Esophagus muscularis mucosa (tissue), 4 donors: Measurements from ENCODE around the gene CDH2. TPM values are rescaled to one million over a fixed set of nuclear protein-coding genes. Genes with fewer than 3 reads are reported as not detected.

ENCODE experiments used
- DNase-seq: peaks from one replicate; pipeline ENCODE4 v3.0.0-alpha.2; 2017; ENCODE audit errors: extremely low spot score
- H3K27ac ChIP-seq, 4 donors: fragments of 200-600 bp; sonication (generic); replicated peaks in 1 of 4; 1 replicate in 3 of 4; 2 replicates in 1 of 4; pipeline ENCODE4 v1.5.1; 2016 to 2019; ENCODE audit warnings: mild to moderate bottlenecking in 1 of 4
- H3K27me3 ChIP-seq, 4 donors: fragments of 200-600 bp; sonication (generic); one replicate each; pipeline versions ENCODE4 v1.5.1 to v1.6.0; 2016 to 2019
- H3K36me3 ChIP-seq, 4 donors: fragments of 200-600 bp; sonication (generic); one replicate each; pipeline ENCODE4 v1.5.1; 2016 to 2019
- H3K4me1 ChIP-seq, 4 donors: fragments of 200-600 bp; sonication (generic); one replicate each; pipeline ENCODE4 v1.5.1; 2016 to 2019
- H3K4me3 ChIP-seq, 4 donors: fragments of 200-600 bp; sonication (generic); 1 replicate in 2 of 4; 2 replicates in 2 of 4; pipeline ENCODE4 v1.5.1; 2016 to 2019; ENCODE audit warnings: mild to moderate bottlenecking in 4 of 4, moderate library complexity in 1 of 4
- H3K9me3 ChIP-seq, 4 donors: fragments of 200-600 bp; sonication (generic); 1 replicate in 3 of 4; 2 replicates in 1 of 4; pipeline ENCODE4 v1.5.1; 2016 to 2019
- CTCF ChIP-seq, 3 experiments: fragments of 200-600 bp in 2 of 3; fragments of 450-650 bp in 1 of 3; sonication (generic) in 2 of 3; IDR thresholded peaks; one replicate each; pipeline ENCODE4 v1.5.1; 2017 to 2019; ENCODE audit warnings: antibody characterized with exemption in 3 of 3, mild to moderate bottlenecking in 2 of 3, moderate library complexity in 1 of 3
- EP300 ChIP-seq: sonication (generic); formaldehyde crosslinking; IDR thresholded peaks from one replicate; pipeline ENCODE4 v1.6.1; 2017; ENCODE audit warnings: antibody characterized with exemption
- POLR2A ChIP-seq: fragments of 450-650 bp; IDR thresholded peaks from one replicate; pipeline ENCODE4 v1.6.1; 2017; ENCODE audit warnings: antibody characterized with exemption, moderate library complexity, mild to moderate bottlenecking, low read depth
- POLR2AphosphoS5 ChIP-seq, 2 donors: sonication (generic); formaldehyde crosslinking; IDR thresholded peaks; one replicate each; pipeline ENCODE4 v1.6.1; 2017; ENCODE audit warnings: antibody characterized with exemption in 2 of 2
- WGBS: methylation state at CpG from one replicate; pipeline ENCODE4 v1.1.5; 2018; 5-methylcytosine and 5-hydroxymethylcytosine counted together
- intact Hi-C: fragments of 100-400 bp; cut with DNase I; formaldehyde crosslinking; loops from one replicate; pipeline ENCODE4 v1.15.1; 2023
- total RNA-seq, 4 donors: library from RNA; depleted of rRNA; stranded (reverse); fragments of >200 nt; gene quantifications; one replicate each; pipeline versions ENCODE4 v1.1.0 to v1.2.1, GENCODE V29; 2016

CDH2 gene
- total RNA-seq, 4 donors from 2014 or later, result 10.9 to 17.4 (median 13.6) TPM

- WGBS, result 73% methylated on average over 4 of the region's 4 CpGs
These were observed 24.1 kb upstream of the CDH2 start for GRCh38 chr18:28201056-28201455.

GRCh38 chr18:28198620-28199019, 21.7 kb upstream of the CDH2 start:
- no peak overlapping the region for H3K4me3 ChIP-seq
- intact Hi-C loops, result no loop called here
- no peaks in the 10 kb centered on the region for H3K36me3 ChIP-seq
- TF ChIP-seq POLR2AphosphoS5 (IDR thresholded peaks at IDR 0.05) (no peak), CTCF (IDR thresholded peaks at IDR 0.05) (no peak), EP300 (no peak), POLR2A (no peak)
- no peaks in the 10 kb centered on the region for H3K27me3 ChIP-seq
- no peak overlapping the region for H3K27ac ChIP-seq
- H3K9me3 ChIP-seq, result no peaks in the 10 kb centered on the region
- DNase-seq, result no peak
- H3K4me1 ChIP-seq, result no peaks in the 10 kb centered on the region
- WGBS, result 90% methylated on average over 5 of the region's 5 CpGs

More at GRCh38 chr18:28201056-28201455, 24.1 kb upstream of the CDH2 start:
- no peaks in the 10 kb centered on the region for H3K9me3 ChIP-seq
- intact Hi-C loops, result no loop called here
- no peaks in the 10 kb centered on the region for H3K4me1 ChIP-seq
- TF ChIP-seq CTCF (IDR thresholded peaks at IDR 0.05) (no peak), POLR2AphosphoS5 (IDR thresholded peaks at IDR 0.05) (no peak), EP300 (no peak), POLR2A (no peak)
- H3K36me3 ChIP-seq, result no peaks in the 10 kb centered on the region
- no peak overlapping the region for H3K27ac ChIP-seq
- DNase-seq, result no peak
- no peaks in the 10 kb centered on the region for H3K27me3 ChIP-seq
- no peak overlapping the region for H3K4me3 ChIP-seq

- WGBS, result 87% methylated on average over 6 of the region's 6 CpGs
- DNase-seq, result no peak
- TF ChIP-seq POLR2A (no peak), CTCF (IDR thresholded peaks at IDR 0.05) (no peak), POLR2AphosphoS5 (IDR thresholded peaks at IDR 0.05) (no peak), EP300 (no peak)
- H3K9me3 ChIP-seq, result no peaks in the 10 kb centered on the region
- H3K36me3 ChIP-seq, result no peaks in the 10 kb centered on the region
- H3K27me3 ChIP-seq, result no peaks in the 10 kb centered on the region
- H3K27ac ChIP-seq, result no peak overlapping the region
- H3K4me1 ChIP-seq, result no peaks in the 10 kb centered on the region
- intact Hi-C loops, result no loop called here
- H3K4me3 ChIP-seq, result no peak overlapping the region
These were observed 16.3 kb upstream of the CDH2 start for GRCh38 chr18:28193177-28193778.

GRCh38 chr18:28189400-28190239, 12.7 kb upstream of the CDH2 start:
- no peak overlapping the region for H3K27ac ChIP-seq
- no peaks in the 10 kb centered on the region for H3K36me3 ChIP-seq
- no peak for DNase-seq
- intact Hi-C loops, result no loop called here
- 66% methylated on average over 5 of the region's 5 CpGs for WGBS
- H3K27me3 ChIP-seq, result peaks cover 0 to 9% (median 0%) of the 10 kb centered on the region in 4 donors
- no peaks in the 10 kb centered on the region for H3K9me3 ChIP-seq
- H3K4me1 ChIP-seq, result no peaks in the 10 kb centered on the region
- TF ChIP-seq POLR2A (no peak), EP300 (no peak), CTCF (IDR thresholded peaks at IDR 0.05) (peak; percentile 42 to 70 (median 49))
- H3K4me3 ChIP-seq, result no peak overlapping the region
